ENCODE results near the gene DNM3. TPM values are rescaled to one million over a fixed set of nuclear protein-coding genes. Genes with fewer than 3 reads are reported as not detected.

The DNM3 gene
- total and polyA plus RNA-seq, 9 donors, result 2.2 to 7.0 (median 3.9) TPM

GRCh38 chr1:172402878-172403569, 561.7 kb downstream of the DNM3 start:
- Histone ChIP-seq H3K4me3 (ENCODE audit: low read length) (no peak overlapping the region), H3K9me3 (replicated peaks; ENCODE audit: control insufficient read depth, low read depth, low read length) (no peaks in the 10 kb centered on the region), H3K4me1 (ENCODE audit: control insufficient read depth, insufficient read depth, low read length) (peaks cover 6% of the 10 kb centered on the region), H3K36me3 (ENCODE audit: control insufficient read depth, insufficient read depth, low read length) (no peaks in the 10 kb centered on the region), H3K27ac (ENCODE audit: low read length) (no peak overlapping the region), H3K27me3 (ENCODE audit: control insufficient read depth, insufficient read depth, low read length) (no peaks in the 10 kb centered on the region)
- no peak for DNase-seq
- WGBS (ENCODE audit: insufficient coverage), result 80% methylated on average over 1 of the region's 1 CpG

GRCh38 chr1:172404121-172404520, 562.8 kb downstream of the DNM3 start:
- no peaks in the 10 kb centered on the region for H3K9me3 ChIP-seq (replicated peaks; ENCODE audit: control insufficient read depth, low read depth, low read length)
- DNase-seq, result no peak
- no peaks in the 10 kb centered on the region for H3K36me3 ChIP-seq (ENCODE audit: control insufficient read depth, insufficient read depth, low read length)
- no peak overlapping the region for H3K4me3 ChIP-seq (ENCODE audit: low read length)
- no peak overlapping the region for H3K27ac ChIP-seq (ENCODE audit: low read length)
- H3K27me3 ChIP-seq (ENCODE audit: control insufficient read depth, insufficient read depth, low read length), result no peaks in the 10 kb centered on the region
- H3K4me1 ChIP-seq (ENCODE audit: control insufficient read depth, insufficient read depth, low read length), result peaks cover 6% of the 10 kb centered on the region

- Histone ChIP-seq H3K27ac (ENCODE audit: low read length) (no peak overlapping the region), H3K4me1 (ENCODE audit: control insufficient read depth, insufficient read depth, low read length) (no peaks in the 10 kb centered on the region), H3K36me3 (ENCODE audit: control insufficient read depth, insufficient read depth, low read length) (no peaks in the 10 kb centered on the region), H3K27me3 (ENCODE audit: control insufficient read depth, insufficient read depth, low read length) (no peaks in the 10 kb centered on the region), H3K9me3 (replicated peaks; ENCODE audit: control insufficient read depth, low read depth, low read length) (no peaks in the 10 kb centered on the region), H3K4me3 (ENCODE audit: low read length) (no peak overlapping the region)
- DNase-seq, result no peak
Measured at GRCh38 chr1:172405912-172406311, 564.6 kb downstream of the DNM3 start.

GRCh38 chr1:172406968-172407367, 565.7 kb downstream of the DNM3 start:
- Histone ChIP-seq H3K9me3 (replicated peaks; ENCODE audit: control insufficient read depth, low read depth, low read length) (no peaks in the 10 kb centered on the region), H3K4me1 (ENCODE audit: control insufficient read depth, insufficient read depth, low read length) (no peaks in the 10 kb centered on the region), H3K27ac (ENCODE audit: low read length) (no peak overlapping the region), H3K27me3 (ENCODE audit: control insufficient read depth, insufficient read depth, low read length) (no peaks in the 10 kb centered on the region), H3K36me3 (ENCODE audit: control insufficient read depth, insufficient read depth, low read length) (no peaks in the 10 kb centered on the region), H3K4me3 (ENCODE audit: low read length) (no peak overlapping the region)
- no peak for DNase-seq
- WGBS (ENCODE audit: insufficient coverage), result no CpG with 5 or more reads among the region's 1 CpG

GRCh38 chr1:172408958-172409357, 567.7 kb downstream of the DNM3 start:
- Histone ChIP-seq H3K27ac (ENCODE audit: low read length) (no peak overlapping the region), H3K36me3 (ENCODE audit: control insufficient read depth, insufficient read depth, low read length) (peaks cover 2% of the 10 kb centered on the region), H3K4me3 (ENCODE audit: low read length) (no peak overlapping the region), H3K9me3 (replicated peaks; ENCODE audit: control insufficient read depth, low read depth, low read length) (no peaks in the 10 kb centered on the region), H3K4me1 (ENCODE audit: control insufficient read depth, insufficient read depth, low read length) (no peaks in the 10 kb centered on the region), H3K27me3 (ENCODE audit: control insufficient read depth, insufficient read depth, low read length) (no peaks in the 10 kb centered on the region)
- peak; percentile 80 for DNase-seq
- WGBS (ENCODE audit: insufficient coverage), result no CpG with 5 or more reads among the region's 1 CpG

- WGBS (ENCODE audit: insufficient coverage), result no CpG with 5 or more reads among the region's 1 CpG
- no peak overlapping the region for H3K27ac ChIP-seq (ENCODE audit: low read length)
- H3K4me1 ChIP-seq (ENCODE audit: control insufficient read depth, insufficient read depth, low read length), result no peaks in the 10 kb centered on the region
- no peaks in the 10 kb centered on the region for H3K9me3 ChIP-seq (replicated peaks; ENCODE audit: control insufficient read depth, low read depth, low read length)
- peaks cover 2% of the 10 kb centered on the region for H3K36me3 ChIP-seq (ENCODE audit: control insufficient read depth, insufficient read depth, low read length)
- H3K27me3 ChIP-seq (ENCODE audit: control insufficient read depth, insufficient read depth, low read length), result no peaks in the 10 kb centered on the region
- no peak for DNase-seq
- H3K4me3 ChIP-seq (ENCODE audit: low read length), result no peak overlapping the region
Measured at GRCh38 chr1:172410027-172410426, 568.7 kb downstream of the DNM3 start.

- Histone ChIP-seq H3K27ac (ENCODE audit: low read length) (no peak overlapping the region), H3K4me1 (ENCODE audit: control insufficient read depth, insufficient read depth, low read length) (no peaks in the 10 kb centered on the region), H3K4me3 (ENCODE audit: low read length) (no peak overlapping the region), H3K36me3 (ENCODE audit: control insufficient read depth, insufficient read depth, low read length) (peaks cover 2% of the 10 kb centered on the region), H3K27me3 (ENCODE audit: control insufficient read depth, insufficient read depth, low read length) (no peaks in the 10 kb centered on the region), H3K9me3 (replicated peaks; ENCODE audit: control insufficient read depth, low read depth, low read length) (no peaks in the 10 kb centered on the region)
- DNase-seq, result no peak
- no CpG with 5 or more reads among the region's 2 CpGs for WGBS (ENCODE audit: insufficient coverage)
Measured at GRCh38 chr1:172411791-172412338, 570.6 kb downstream of the DNM3 start.

GRCh38 chr1:172414331-172414730, 573.0 kb downstream of the DNM3 start:
- no peaks in the 10 kb centered on the region for H3K4me1 ChIP-seq (ENCODE audit: control insufficient read depth, insufficient read depth, low read length)
- no peak for DNase-seq
- peaks cover 2% of the 10 kb centered on the region for H3K36me3 ChIP-seq (ENCODE audit: control insufficient read depth, insufficient read depth, low read length)
- H3K27me3 ChIP-seq (ENCODE audit: control insufficient read depth, insufficient read depth, low read length), result no peaks in the 10 kb centered on the region
- H3K4me3 ChIP-seq (ENCODE audit: low read length), result no peak overlapping the region
- H3K27ac ChIP-seq (ENCODE audit: low read length), result no peak overlapping the region
- no peaks in the 10 kb centered on the region for H3K9me3 ChIP-seq (replicated peaks; ENCODE audit: control insufficient read depth, low read depth, low read length)

- Histone ChIP-seq H3K36me3 (ENCODE audit: control insufficient read depth, insufficient read depth, low read length) (peaks cover 2% of the 10 kb centered on the region), H3K27me3 (ENCODE audit: control insufficient read depth, insufficient read depth, low read length) (no peaks in the 10 kb centered on the region), H3K27ac (ENCODE audit: low read length) (no peak overlapping the region), H3K4me1 (ENCODE audit: control insufficient read depth, insufficient read depth, low read length) (no peaks in the 10 kb centered on the region), H3K4me3 (ENCODE audit: low read length) (no peak overlapping the region), H3K9me3 (replicated peaks; ENCODE audit: control insufficient read depth, low read depth, low read length) (no peaks in the 10 kb centered on the region)
- 50% methylated on average over 2 of the region's 4 CpGs for WGBS (ENCODE audit: insufficient coverage)
- no peak for DNase-seq
Measured at GRCh38 chr1:172416496-172417035, 575.3 kb downstream of the DNM3 start.

- Histone ChIP-seq H3K4me3 (ENCODE audit: low read length) (no peak overlapping the region), H3K27me3 (ENCODE audit: control insufficient read depth, insufficient read depth, low read length) (no peaks in the 10 kb centered on the region), H3K27ac (ENCODE audit: low read length) (no peak overlapping the region), H3K36me3 (ENCODE audit: control insufficient read depth, insufficient read depth, low read length) (peaks cover 2% of the 10 kb centered on the region), H3K4me1 (ENCODE audit: control insufficient read depth, insufficient read depth, low read length) (peaks cover 5% of the 10 kb centered on the region), H3K9me3 (replicated peaks; ENCODE audit: control insufficient read depth, low read depth, low read length) (no peaks in the 10 kb centered on the region)
- DNase-seq, result no peak
- 57% methylated on average over 1 of the region's 1 CpG for WGBS (ENCODE audit: insufficient coverage)
Measured at GRCh38 chr1:172417557-172417956, 576.3 kb downstream of the DNM3 start.

Data from muscle of leg (tissue), 11 donors.